ENCODE data around the gene GFY.
A peak's percentile ranks its signal among the peaks of the same experiment; 100 is the strongest.

GFY gene

GRCh38 chr19:49443366-49444099 is 18.3 kb downstream of the GFY start (continued):
- TF ChIP-seq ZNF148 (tag by site-specific recombination; IDR thresholded peaks at IDR 0.05; ENCODE audit: borderline replicate concordance) (0 out of 2 replicates have a peak, but pooled peaks have one; percentile 9), TRIM28 (IDR thresholded peaks at IDR 0.05; ENCODE audit: borderline replicate concordance, low read length) (no peak), ZBTB20 (tag by site-specific recombination; IDR thresholded peaks at IDR 0.05) (peak; percentile 86; the same call in 1 of the 2 replicates), ZNF473 (tag by site-specific recombination; IDR thresholded peaks at IDR 0.05) (no peak), ZNF350 (tag by site-specific recombination; IDR thresholded peaks at IDR 0.05) (no peak), HOXD13 (CRISPR knock-in tag; IDR thresholded peaks at IDR 0.05; ENCODE audit: borderline replicate concordance) (no peak), ZNF558 (tag by site-specific recombination; IDR thresholded peaks at IDR 0.05) (peak; percentile 32; the same call in 1 of the 2 replicates), TCF7L2 (IDR thresholded peaks at IDR 0.05; ENCODE audit: borderline replicate concordance, low read depth, low read length) (no peak), ZNF223 (tag by site-specific recombination; IDR thresholded peaks at IDR 0.05) (no peak), ZSCAN16 (tag by site-specific recombination; IDR thresholded peaks at IDR 0.05) (no peak), ZNF544 (tag by site-specific recombination; IDR thresholded peaks at IDR 0.05) (no peak), ZFP41 (tag by site-specific recombination; IDR thresholded peaks at IDR 0.05; ENCODE audit: borderline replicate concordance) (no peak), ZNF354C (tag by site-specific recombination; IDR thresholded peaks at IDR 0.05; ENCODE audit: borderline replicate concordance, low read depth) (no peak), YY1 (tag by site-specific recombination; IDR thresholded peaks at IDR 0.05) (no peak), ZNF292 (tag by site-specific recombination; IDR thresholded peaks at IDR 0.05; ENCODE audit: borderline replicate concordance, low read depth) (no peak), ZNF48 (tag by site-specific recombination; IDR thresholded peaks at IDR 0.05) (no peak), ZNF19 (tag by site-specific recombination; IDR thresholded peaks at IDR 0.05; ENCODE audit: low read depth) (no peak), KLF17 (tag by site-specific recombination; IDR thresholded peaks at IDR 0.05) (peak; percentile 60; the same call in 1 of the 2 replicates), REPIN1 (tag by site-specific recombination; IDR thresholded peaks at IDR 0.05; ENCODE audit: low read depth) (0 out of 2 replicates have a peak, but pooled peaks have one; percentile 44), ZBTB7A (tag by site-specific recombination; IDR thresholded peaks at IDR 0.05; ENCODE audit: low read depth) (peak; percentile 91), KLF16 (tag by site-specific recombination; IDR thresholded peaks at IDR 0.05) (peak; percentile 56), ZNF202 (tag by site-specific recombination; IDR thresholded peaks at IDR 0.05; ENCODE audit: borderline replicate concordance) (no peak), ZNF585B (tag by site-specific recombination; IDR thresholded peaks at IDR 0.05) (no peak), ZNF777 (tag by site-specific recombination; IDR thresholded peaks at IDR 0.05; ENCODE audit: borderline replicate concordance) (peak; percentile 48; the same call in 1 of the 2 replicates), ZNF366 (tag by site-specific recombination; conservative IDR thresholded peaks at IDR 0.05) (peak; percentile 98), ZNF266 (tag by site-specific recombination; IDR thresholded peaks at IDR 0.05; ENCODE audit: low read depth) (no peak), ZNF843 (tag by site-specific recombination; IDR thresholded peaks at IDR 0.05) (peak; percentile 23; the same call in 1 of the 2 replicates), PRDM4 (tag by site-specific recombination; IDR thresholded peaks at IDR 0.05) (0 out of 2 replicates have a peak, but pooled peaks have one; percentile 39), OVOL3 (tag by site-specific recombination; IDR thresholded peaks at IDR 0.05) (no peak), ZFP69B (tag by site-specific recombination; IDR thresholded peaks at IDR 0.05) (peak; percentile 89), ZNF146 (tag by site-specific recombination; IDR thresholded peaks at IDR 0.05) (no peak), ZNF600 (tag by site-specific recombination; IDR thresholded peaks at IDR 0.05) (peak; percentile 56; the same call in 1 of the 2 replicates), ZNF670 (tag by site-specific recombination; IDR thresholded peaks at IDR 0.05; ENCODE audit: low read depth) (no peak), ZNF76 (tag by site-specific recombination; IDR thresholded peaks at IDR 0.05; ENCODE audit: borderline replicate concordance, low read depth) (peak; percentile 97), ZNF747 (tag by site-specific recombination; IDR thresholded peaks at IDR 0.05) (no peak), MEIS1 (CRISPR knock-in tag; IDR thresholded peaks at IDR 0.05; ENCODE audit: borderline replicate concordance) (no peak), ZNF677 (tag by site-specific recombination; IDR thresholded peaks at IDR 0.05) (no peak)
